Ovary (tissue), 9 donors: ENCODE results near the gene NKX6-2. TPM values are rescaled to one million over a fixed set of nuclear protein-coding genes. Genes with fewer than 3 reads are reported as not detected.

Experiments
- DNase-seq, 5 donors: peaks; one replicate each; pipeline ENCODE4 v3.0.0-alpha.2; 2019 to 2020
- H3K27ac ChIP-seq, 2 donors: fragments of 200-600 bp; one replicate each; pipeline versions ENCODE4 v1.5.1 to v1.8.0; 2019 to 2022
- H3K27me3 ChIP-seq: fragments of 200-600 bp; one replicate; pipeline ENCODE4 v1.8.0; 2022
- H3K36me3 ChIP-seq: fragments of 200-600 bp; sonication (generic); one replicate; pipeline ENCODE4 v1.5.1; 2019
- H3K4me1 ChIP-seq: one replicate; pipeline ENCODE4 v1.8.1; 2013; ENCODE audit warnings: mild to moderate bottlenecking, moderate library complexity; ENCODE audit not compliant: insufficient read depth
- H3K4me3 ChIP-seq: fragments of 200-600 bp; sonication (generic); one replicate; pipeline ENCODE4 v1.5.1; 2017
- H3K9me3 ChIP-seq, 2 donors: fragments of 200-600 bp in 1 of 2; sonication (generic) in 1 of 2; one replicate each; pipeline versions ENCODE4 v1.5.1 to v1.8.1; 2013 to 2019; ENCODE audit warnings: mild to moderate bottlenecking in 1 of 2, moderate library complexity in 1 of 2
- EP300 ChIP-seq: sonication (generic); formaldehyde crosslinking; IDR thresholded peaks from one replicate; pipeline ENCODE4 v1.6.1; 2017; ENCODE audit warnings: antibody characterized with exemption
- POLR2A ChIP-seq: fragments of 450-650 bp; IDR thresholded peaks from one replicate; pipeline ENCODE4 v1.6.1; 2017; ENCODE audit warnings: antibody characterized with exemption, mild to moderate bottlenecking, moderate library complexity
- WGBS, 3 donors: extraction: QIAGEN DNeasy Blood & Tissue Kit in 1 of 3; methylation state at CpG; one replicate each; pipeline versions ENCODE4 v1.1.5 to v1.1.7; 2013 to 2017; 5-methylcytosine and 5-hydroxymethylcytosine counted together
- intact Hi-C, 4 donors: fragments of 100-400 bp; cut with DNase I; formaldehyde crosslinking; loops; one replicate each; pipeline versions ENCODE4 v1.11.0 to v1.15.1; 2022 to 2023
- polyA plus RNA-seq, 2 donors: library from polyadenylated mRNA; stranded (reverse); fragments of 200-250 nt in 1 of 2; fragments of 350-450 nt in 1 of 2; fragmentation: Illumina TruSeq in 1 of 2; extraction: RNeasy Lipid Tissue Mini Kit (QIAGEN cat#74804) in 1 of 2; gene quantifications; one replicate each; pipeline ENCODE4 v1.2.3, GENCODE V29; 2013 to 2014
- total RNA-seq, 7 donors: library from RNA; depleted of rRNA in 2 of 7; stranded (reverse); fragments of >200 nt in 2 of 7; fragmentation: NEBNext Ultra II Directional in 3 of 7; extraction: Animal tissue kit (Norgen Biotek cat#: 25700) in 3 of 7; gene quantifications; one replicate each; pipeline versions ENCODE4 v1.1.0 to v1.2.4, GENCODE V29; 2016 to 2023
- TF ChIP-seq, protein P1 (sequence below), 3 donors: fragments of 450-650 bp in 2 of 3; fragments of 200-600 bp in 1 of 3; IDR thresholded peaks; one replicate each; pipeline versions ENCODE4 v1.5.1 to v1.8.0; 2016 to 2022; ENCODE audit warnings: antibody characterized with exemption in 3 of 3, mild to moderate bottlenecking in 1 of 3
- donor health status: DM: no; HTN: no; CAD: no; lungs with moderate emphysema.
- donor health status: DM: no; HTN: no; CAD: no.
- donor health status: Bipolar disorder and iron deficiency.
- donor health status: DM: yes; HTN: yes; CAD: no.
- donor health status: DM: no; HTN: no; CAD: no.
- donor health status: DM: yes; HTN: yes; CAD: no.

NKX6-2 gene
- total and polyA plus RNA-seq, 9 donors, result not detected

DNA sequence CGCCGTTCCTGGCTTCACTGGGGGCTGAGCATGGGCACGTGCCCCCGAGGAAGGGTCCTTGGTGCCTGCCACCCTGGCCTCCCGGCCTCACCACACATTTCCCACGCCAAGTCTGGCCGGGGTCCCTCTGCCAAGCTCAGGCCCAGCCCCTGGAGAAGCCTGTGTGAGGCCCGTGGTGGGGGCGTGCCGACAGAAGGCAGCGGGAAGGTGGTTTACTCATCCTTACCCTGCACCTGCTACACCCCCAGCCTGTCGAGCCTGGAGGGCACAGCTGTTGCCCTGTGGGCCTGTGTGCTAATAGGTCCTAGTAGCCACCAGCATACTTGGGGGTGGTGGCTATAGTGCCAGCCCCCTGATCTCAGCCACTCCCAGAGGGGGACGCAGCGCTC is 46.7 kb downstream of the NKX6-2 start:
- 87 to 95% (median 93%) methylated on average over 14 of the region's 14 CpGs for WGBS, 3 donors
- intact Hi-C loops, result no loop called here
- Histone ChIP-seq H3K9me3 (no peaks in the 10 kb centered on the region), H3K4me1 (no peaks in the 10 kb centered on the region), H3K36me3 (no peaks in the 10 kb centered on the region), H3K27ac (no peak overlapping the region), H3K27me3 (no peaks in the 10 kb centered on the region), H3K4me3 (no peak overlapping the region)
- DNase-seq, result no peak
- TF ChIP-seq POLR2A (no peak), EP300 (no peak)
- TF ChIP-seq, protein P1, sequence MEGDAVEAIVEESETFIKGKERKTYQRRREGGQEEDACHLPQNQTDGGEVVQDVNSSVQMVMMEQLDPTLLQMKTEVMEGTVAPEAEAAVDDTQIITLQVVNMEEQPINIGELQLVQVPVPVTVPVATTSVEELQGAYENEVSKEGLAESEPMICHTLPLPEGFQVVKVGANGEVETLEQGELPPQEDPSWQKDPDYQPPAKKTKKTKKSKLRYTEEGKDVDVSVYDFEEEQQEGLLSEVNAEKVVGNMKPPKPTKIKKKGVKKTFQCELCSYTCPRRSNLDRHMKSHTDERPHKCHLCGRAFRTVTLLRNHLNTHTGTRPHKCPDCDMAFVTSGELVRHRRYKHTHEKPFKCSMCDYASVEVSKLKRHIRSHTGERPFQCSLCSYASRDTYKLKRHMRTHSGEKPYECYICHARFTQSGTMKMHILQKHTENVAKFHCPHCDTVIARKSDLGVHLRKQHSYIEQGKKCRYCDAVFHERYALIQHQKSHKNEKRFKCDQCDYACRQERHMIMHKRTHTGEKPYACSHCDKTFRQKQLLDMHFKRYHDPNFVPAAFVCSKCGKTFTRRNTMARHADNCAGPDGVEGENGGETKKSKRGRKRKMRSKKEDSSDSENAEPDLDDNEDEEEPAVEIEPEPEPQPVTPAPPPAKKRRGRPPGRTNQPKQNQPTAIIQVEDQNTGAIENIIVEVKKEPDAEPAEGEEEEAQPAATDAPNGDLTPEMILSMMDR (IDR thresholded peaks at IDR 0.05), result no peak

DNA sequence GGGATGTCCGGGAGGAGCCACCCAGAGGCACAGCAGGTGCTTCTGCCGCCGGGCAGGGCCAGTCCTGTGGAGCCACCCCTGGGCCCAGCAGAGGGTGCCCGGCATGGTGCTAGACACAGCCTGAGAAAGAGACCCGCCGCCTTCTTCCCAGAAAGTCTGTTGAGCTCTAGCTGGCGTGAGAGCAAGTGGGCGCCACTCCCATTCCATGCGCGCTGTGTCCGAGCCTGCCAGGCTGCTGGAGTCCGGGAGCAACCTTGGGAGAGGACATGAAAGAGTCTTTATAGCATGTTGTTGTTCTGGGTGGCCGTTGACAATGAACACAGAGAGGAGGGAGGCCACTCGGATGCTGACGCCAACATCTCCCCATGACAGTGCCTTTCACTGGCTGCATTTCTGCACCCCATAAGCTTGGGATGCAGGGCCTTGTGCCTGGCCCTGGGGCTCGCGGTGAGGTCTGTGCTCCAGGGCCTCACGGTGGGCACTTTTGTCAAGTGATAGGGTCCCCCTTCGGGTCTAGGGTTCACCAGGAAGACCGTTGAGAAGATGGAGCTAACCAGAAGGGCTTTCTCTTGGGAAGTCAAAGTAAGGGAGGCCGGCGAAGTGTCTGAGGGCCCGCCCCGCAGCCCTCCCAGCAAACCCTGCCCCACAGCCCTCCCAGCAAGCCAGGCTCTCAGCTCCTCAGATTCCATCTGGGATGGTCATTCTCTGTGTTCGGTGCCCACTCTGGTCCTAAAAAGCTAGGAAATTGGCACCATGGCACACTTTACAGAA is 47.3 kb downstream of the NKX6-2 start:
- Histone ChIP-seq H3K36me3 (no peaks in the 10 kb centered on the region), H3K27ac (no peak overlapping the region), H3K4me1 (no peaks in the 10 kb centered on the region), H3K4me3 (no peak overlapping the region), H3K27me3 (no peaks in the 10 kb centered on the region), H3K9me3 (no peaks in the 10 kb centered on the region)
- intact Hi-C loops, result no loop called here
- 93 to 96% (median 93%) methylated on average over 24 to 25 of the region's 25 CpGs for WGBS, 3 donors
- TF ChIP-seq POLR2A (no peak), EP300 (no peak)
- TF ChIP-seq, protein P1 (IDR thresholded peaks at IDR 0.05), result no peak
- DNase-seq, result no peak

DNA sequence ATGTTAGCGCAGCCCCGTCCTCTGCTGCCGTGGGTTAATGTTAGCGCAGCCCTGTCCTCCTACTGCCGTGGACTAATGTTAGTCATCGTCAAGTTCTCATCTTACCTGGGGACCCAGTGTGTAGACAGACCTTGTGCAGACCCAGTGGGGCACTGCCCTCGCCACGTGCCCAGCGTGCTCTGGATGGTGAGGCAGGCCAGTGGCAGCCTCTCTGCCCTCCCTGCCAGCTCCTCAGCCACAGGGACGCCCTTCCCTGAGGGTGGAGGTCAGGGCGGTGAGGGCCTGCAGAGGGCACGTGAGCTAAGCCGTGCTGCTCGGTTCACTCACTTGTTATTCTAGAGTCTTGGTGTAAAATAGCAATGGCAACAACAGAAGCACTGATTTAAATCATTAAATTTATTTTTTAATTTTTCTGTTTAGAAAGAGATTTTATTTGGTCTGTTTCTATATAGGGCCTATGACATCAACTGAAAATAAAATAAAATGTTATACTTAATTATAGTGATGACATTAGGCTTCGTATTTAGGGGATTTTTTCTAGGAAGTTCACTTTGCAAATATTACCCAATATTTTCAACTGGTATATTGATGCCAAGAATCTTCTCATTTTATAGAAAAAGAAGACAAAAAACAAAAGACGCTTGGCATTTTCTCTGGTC is 48.4 kb downstream of the NKX6-2 start:
- Histone ChIP-seq H3K36me3 (no peaks in the 10 kb centered on the region), H3K4me1 (no peaks in the 10 kb centered on the region), H3K4me3 (no peak overlapping the region), H3K9me3 (no peaks in the 10 kb centered on the region), H3K27me3 (no peaks in the 10 kb centered on the region), H3K27ac (no peak overlapping the region)
- no peak for DNase-seq
- 86 to 93% (median 91%) methylated on average over 16 of the region's 16 CpGs for WGBS, 3 donors
- TF ChIP-seq POLR2A, result no peak
- no peak for TF ChIP-seq EP300
- TF ChIP-seq, protein P1 (IDR thresholded peaks at IDR 0.05), result no peak
- intact Hi-C loops, result no loop called here

DNA sequence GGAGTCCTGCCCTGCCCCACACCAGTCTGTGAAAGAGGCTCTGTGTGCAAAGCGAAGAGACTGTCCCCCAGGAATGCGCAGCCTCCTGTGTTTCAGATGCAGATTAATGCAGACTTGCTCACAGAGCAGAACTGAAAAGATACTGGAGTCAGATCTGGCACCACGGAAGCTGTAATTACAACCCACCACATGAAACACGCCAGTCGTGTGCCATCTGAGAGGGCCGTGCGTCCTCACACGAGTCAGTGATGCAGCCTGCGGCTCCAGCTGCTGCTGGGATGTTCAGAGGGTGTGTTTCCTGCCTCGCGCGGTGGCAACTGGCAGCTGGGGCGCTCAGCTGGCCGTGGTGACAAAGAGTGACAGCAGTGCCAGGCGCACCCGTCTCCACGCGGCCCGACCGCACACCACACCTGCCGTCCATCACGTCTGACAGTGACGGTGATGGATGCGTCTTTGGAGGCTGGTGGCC is 50.0 kb downstream of the NKX6-2 start:
- no peak for DNase-seq
- TF ChIP-seq EP300 (no peak), POLR2A (no peak)
- TF ChIP-seq, protein P1 (IDR thresholded peaks at IDR 0.05), result no peak
- H3K4me3 ChIP-seq, result no peak overlapping the region
- H3K4me1 ChIP-seq, result no peaks in the 10 kb centered on the region
- 88 to 95% (median 92%) methylated on average over 24 of the region's 24 CpGs for WGBS, 3 donors
- H3K9me3 ChIP-seq, result no peaks in the 10 kb centered on the region
- no peak overlapping the region for H3K27ac ChIP-seq
- no peaks in the 10 kb centered on the region for H3K36me3 ChIP-seq
- intact Hi-C loops, result no loop called here
- no peaks in the 10 kb centered on the region for H3K27me3 ChIP-seq
